Mesenchymal stem cell (in vitro differentiated cells and primary cell): Measurements from ENCODE around the gene UNKL.
A peak's percentile ranks its signal among the peaks of the same experiment; 100 is the strongest.
"Not testable (repeated sequence)": the region's sequence is repeated elsewhere in the genome, so short reads cannot be mapped to it uniquely, and the experiment has no call there.

Experiments used
- DNase-seq: peaks from one replicate; pipeline ENCODE4 v3.0.0-alpha.2; 2013
- H2AFZ ChIP-seq: one replicate; pipeline ENCODE4 v1.6.1; 2013; ENCODE audit warnings: low read depth, mild to moderate bottlenecking, control low read depth, inconsistent platforms, low read length, moderate library complexity
- H2AK5ac ChIP-seq: 2 replicates; pipeline ENCODE4 v1.6.1; 2013; ENCODE audit warnings: low read length, moderate library complexity, mild to moderate bottlenecking, inconsistent platforms; ENCODE audit not compliant: severe bottlenecking
- H2BK120ac ChIP-seq: one replicate; pipeline ENCODE4 v1.6.1; 2013; ENCODE audit warnings: low read depth, mild to moderate bottlenecking, inconsistent platforms, low read length, moderate library complexity
- H2BK12ac ChIP-seq, 2 experiments: one replicate each; pipeline ENCODE4 v1.6.1; 2013; ENCODE audit warnings: inconsistent platforms in 2 of 2, low read length in 2 of 2, mild to moderate bottlenecking in 2 of 2, moderate library complexity in 2 of 2, control low read depth in 1 of 2
- H2BK15ac ChIP-seq: one replicate; pipeline ENCODE4 v1.6.1; 2013; ENCODE audit warnings: mild to moderate bottlenecking, low read depth, inconsistent platforms; ENCODE audit not compliant: poor library complexity, severe bottlenecking
- H2BK5ac ChIP-seq: 2 replicates; pipeline ENCODE4 v1.6.1; 2013; ENCODE audit warnings: low read depth, mild to moderate bottlenecking, low read length, control low read depth, inconsistent platforms; ENCODE audit not compliant: poor library complexity, severe bottlenecking
- H3K14ac ChIP-seq, 2 experiments: one replicate each; pipeline ENCODE4 v1.6.1; 2013; ENCODE audit warnings: inconsistent platforms in 2 of 2, low read length in 2 of 2, control low read depth in 1 of 2, mild to moderate bottlenecking in 1 of 2, moderate library complexity in 1 of 2
- H3K18ac ChIP-seq, 2 experiments: one replicate each; pipeline ENCODE4 v1.6.1; 2013; ENCODE audit warnings: inconsistent platforms in 2 of 2, low read length in 2 of 2, control low read depth in 1 of 2, low read depth in 1 of 2, mild to moderate bottlenecking in 1 of 2
- H3K23ac ChIP-seq, 2 experiments: one replicate each; pipeline ENCODE4 v1.6.1; 2013; ENCODE audit warnings: inconsistent platforms in 2 of 2, low read length in 2 of 2, mild to moderate bottlenecking in 2 of 2, moderate library complexity in 2 of 2, control low read depth in 1 of 2
- H3K27ac ChIP-seq: 2 replicates; pipeline ENCODE4 v1.5.1; 2013; ENCODE audit warnings: mild to moderate bottlenecking, moderate library complexity, low read length, control low read depth, inconsistent platforms; ENCODE audit not compliant: poor library complexity, severe bottlenecking
- H3K27me3 ChIP-seq, 2 experiments: 2 replicates each; pipeline versions ENCODE4 v1.6.1 to v1.7.0; 2013; ENCODE audit warnings: low read length in 2 of 2, mild to moderate bottlenecking in 2 of 2, moderate library complexity in 2 of 2, control low read depth in 1 of 2, inconsistent platforms in 1 of 2; ENCODE audit not compliant: control insufficient read depth in 1 of 2, insufficient read depth in 1 of 2
- H3K36me3 ChIP-seq, 2 experiments: 2 replicates each; pipeline versions ENCODE4 v1.6.1 to v1.7.0; 2013; ENCODE audit warnings: low read length in 2 of 2, control low read depth in 1 of 2, inconsistent platforms in 1 of 2, low read depth in 1 of 2, mild to moderate bottlenecking in 1 of 2; ENCODE audit not compliant: insufficient read depth in 2 of 2, control insufficient read depth in 1 of 2
- H3K4ac ChIP-seq, 2 experiments: one replicate each; pipeline ENCODE4 v1.6.1; 2013; ENCODE audit warnings: inconsistent platforms in 2 of 2, low read length in 2 of 2, mild to moderate bottlenecking in 2 of 2, moderate library complexity in 2 of 2, control low read depth in 1 of 2, low read depth in 1 of 2
- H3K4me1 ChIP-seq: 2 replicates; pipeline ENCODE4 v1.6.1; 2013; ENCODE audit warnings: low read depth, low read length, control low read depth; ENCODE audit not compliant: control insufficient read depth, insufficient read depth
- H3K4me2 ChIP-seq: 2 replicates; pipeline ENCODE4 v1.6.1; 2013; ENCODE audit warnings: low read length, mild to moderate bottlenecking, inconsistent platforms; ENCODE audit not compliant: poor library complexity, severe bottlenecking
- H3K4me3 ChIP-seq, 2 experiments: 2 replicates each; pipeline versions ENCODE4 v1.5.1 to v1.7.0; 2013; ENCODE audit warnings: low read length in 2 of 2, mild to moderate bottlenecking in 2 of 2, control low read depth in 1 of 2, low read depth in 1 of 2; ENCODE audit not compliant: insufficient read depth in 1 of 2
- H3K79me1 ChIP-seq: replicated peaks from 2 replicates; pipeline ENCODE4 v1.6.1; 2013; ENCODE audit warnings: mild to moderate bottlenecking, control low read depth, low read length, inconsistent platforms; ENCODE audit not compliant: poor library complexity, severe bottlenecking
- H3K9ac ChIP-seq: 2 replicates; pipeline ENCODE4 v1.7.0; 2013; ENCODE audit warnings: mild to moderate bottlenecking, low read length, moderate library complexity
- H3K9me3 ChIP-seq: 2 replicates; pipeline ENCODE4 v1.7.0; 2013; ENCODE audit warnings: mild to moderate bottlenecking, low read length; ENCODE audit not compliant: control insufficient read depth
- H4K8ac ChIP-seq: one replicate; pipeline ENCODE4 v1.6.1; 2013; ENCODE audit warnings: inconsistent platforms, mild to moderate bottlenecking, low read length, moderate library complexity
- H4K91ac ChIP-seq: one replicate; pipeline ENCODE4 v1.6.1; 2013; ENCODE audit warnings: mild to moderate bottlenecking, low read length, inconsistent platforms
- WGBS: methylation state at CpG from one replicate; pipeline ENCODE4 v1.1.7; 2013; ENCODE audit warnings: mixed read lengths; 5-methylcytosine and 5-hydroxymethylcytosine counted together

The UNKL gene

GRCh38 chr16:1330931-1331711, 83.4 kb downstream of the UNKL start:
- Histone ChIP-seq H2BK5ac (no peak overlapping the region), H2BK15ac (peak overlapping the region; percentile 99), H3K27me3 (peaks cover 54 to 55% of the 10 kb centered on the region in 2 experiments), H3K14ac (no peak overlapping the region), H2BK120ac (peak overlapping the region; percentile 86), H4K91ac (peak overlapping the region; percentile 83), H3K9ac (no peak overlapping the region), H4K8ac (peak overlapping the region; percentile 96), H3K4ac (peak overlapping the region; percentile 71 to 93), H2BK12ac (peak overlapping the region; percentile 79 to 87), H3K9me3 (no peaks in the 10 kb centered on the region), H3K18ac (peak overlapping the region; percentile 44 to 84), H3K4me2 (peak overlapping the region; percentile 24), H3K27ac (no peak overlapping the region), H3K36me3 (peaks cover 0 to 15% of the 10 kb centered on the region in 2 experiments), H2AK5ac (no peak overlapping the region), H3K79me1 (peaks cover 1% of the 10 kb centered on the region), H2AFZ (no peak overlapping the region), H3K4me3 (no peak overlapping the region), H3K23ac (no peak overlapping the region), H3K4me1 (peaks cover 27% of the 10 kb centered on the region)
- DNase-seq, result no peak
- WGBS, result 68% methylated on average over 22 of the region's 22 CpGs

GRCh38 chr16:1330260-1330914, 84.1 kb downstream of the UNKL start:
- Histone ChIP-seq H2BK120ac (peak overlapping the region; percentile 86), H3K27ac (no peak overlapping the region), H3K36me3 (peaks cover 6 to 22% of the 10 kb centered on the region in 2 experiments), H2BK15ac (no peak overlapping the region), H3K79me1 (peaks cover 6% of the 10 kb centered on the region), H3K18ac (no peak overlapping the region), H2BK12ac (peak overlapping the region in 1 of 2 experiments; percentile 45), H2AFZ (no peak overlapping the region), H3K27me3 (peaks cover 46 to 47% of the 10 kb centered on the region in 2 experiments), H4K8ac (no peak overlapping the region), H3K4me1 (peaks cover 27% of the 10 kb centered on the region), H3K4ac (no peak overlapping the region), H2AK5ac (no peak overlapping the region), H3K9ac (no peak overlapping the region), H3K23ac (no peak overlapping the region), H3K4me3 (no peak overlapping the region), H3K4me2 (no peak overlapping the region), H4K91ac (peak overlapping the region; percentile 57), H2BK5ac (no peak overlapping the region), H3K9me3 (no peaks in the 10 kb centered on the region), H3K14ac (no peak overlapping the region)
- WGBS, result 75% methylated on average over 17 of the region's 17 CpGs
- DNase-seq, result no peak

- not testable (repeated sequence) for DNase-seq, H2BK12ac ChIP-seq, H3K18ac ChIP-seq, H3K4me3 ChIP-seq, H2BK15ac ChIP-seq, H3K4ac ChIP-seq, H4K8ac ChIP-seq, H2BK5ac ChIP-seq, H3K27ac ChIP-seq, H2AK5ac ChIP-seq, H3K9me3 ChIP-seq, H2AFZ ChIP-seq, H2BK120ac ChIP-seq, H3K4me2 ChIP-seq, H3K23ac ChIP-seq, H3K9ac ChIP-seq, H3K14ac ChIP-seq, H4K91ac ChIP-seq
- Histone ChIP-seq H3K27me3 (peaks cover 33% of the 10 kb centered on the region in 2 experiments), H3K4me1 (peaks cover 27% of the 10 kb centered on the region), H3K36me3 (peaks cover 20 to 36% of the 10 kb centered on the region in 2 experiments), H3K79me1 (peaks cover 12% of the 10 kb centered on the region)
- WGBS, result 95% methylated on average over 10 of the region's 10 CpGs
These were observed 85.5 kb downstream of the UNKL start for GRCh38 chr16:1328961-1329360.

GRCh38 chr16:1328136-1328535, 86.4 kb downstream of the UNKL start:
- Histone ChIP-seq H3K4me1 (peaks cover 20% of the 10 kb centered on the region), H3K79me1 (peaks cover 19% of the 10 kb centered on the region), H3K27me3 (peaks cover 28 to 30% of the 10 kb centered on the region in 2 experiments), H3K36me3 (peaks cover 28 to 45% of the 10 kb centered on the region in 2 experiments)
- H4K8ac ChIP-seq, H2BK120ac ChIP-seq, H2AFZ ChIP-seq, H3K4me2 ChIP-seq, H4K91ac ChIP-seq, H2AK5ac ChIP-seq, H3K4me3 ChIP-seq, H3K4ac ChIP-seq, H2BK5ac ChIP-seq, H3K27ac ChIP-seq, H3K18ac ChIP-seq, H3K9ac ChIP-seq, H3K9me3 ChIP-seq, H2BK15ac ChIP-seq, H3K14ac ChIP-seq, H2BK12ac ChIP-seq, H3K23ac ChIP-seq, DNase-seq: not testable (repeated sequence)
- WGBS, result 93% methylated on average over 20 of the region's 20 CpGs
